A549 treated with DMSO at 1 μM for 4 hours (cell line): Measurements from ENCODE around the gene PDCD1. TPM values are rescaled to one million over a fixed set of nuclear protein-coding genes. Genes with fewer than 3 reads are reported as not detected.

ENCODE experiments used
- total RNA-seq: library from RNA; stranded (reverse); fragments of 200-300 nt; extraction: Qiagen RNA extraction; gene quantifications from 5 replicates; pipeline ENCODE4 v1.2.3, GENCODE V29; 2022; ENCODE audit warnings: low read depth

Gene PDCD1
- not detected in 5 replicates for total RNA-seq

DNA sequence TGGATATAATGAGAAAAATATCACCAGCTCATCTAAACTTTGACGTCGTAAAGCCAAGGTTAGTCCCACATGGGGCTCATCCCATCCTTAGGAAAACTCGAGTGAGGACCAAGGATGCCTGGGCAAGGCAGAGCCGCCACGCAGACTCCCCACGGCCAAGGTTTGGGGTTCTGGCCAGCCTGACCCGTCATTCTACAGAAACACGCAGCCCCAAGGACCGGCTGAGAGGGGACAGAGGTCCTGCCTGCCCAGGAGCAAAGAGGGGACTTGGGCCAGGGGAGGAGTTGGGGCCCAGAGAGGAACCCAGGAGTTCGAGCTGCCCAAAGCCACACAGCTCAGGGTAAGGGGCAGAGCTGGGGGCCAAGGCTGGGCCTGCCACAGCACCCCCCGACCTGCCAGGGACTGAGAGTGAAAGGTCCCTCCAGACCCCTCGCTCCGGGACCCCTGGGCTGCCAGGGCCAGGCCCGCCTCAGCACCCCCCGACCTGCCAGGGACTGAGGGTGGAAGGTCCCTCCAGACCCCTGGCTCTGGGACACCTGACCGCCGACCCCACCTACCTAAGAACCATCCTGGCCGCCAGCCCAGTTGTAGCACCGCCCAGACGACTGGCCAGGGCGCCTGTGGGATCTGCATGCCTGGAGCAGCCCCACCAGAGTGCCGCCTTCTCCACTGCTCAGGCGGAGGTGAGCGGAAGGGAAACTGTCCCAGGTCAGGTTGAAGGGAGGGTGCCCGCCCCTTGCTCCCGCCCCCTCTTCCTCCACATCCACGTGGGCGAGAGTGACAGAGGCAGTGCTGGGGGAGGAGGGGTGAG, at the start of gene PDCD1:
TSS of gene PDCD1 (minus strand) at position 689 of the 811 bp plus-strand sequence. CDS start at position 633, 56 bp downstream.

DNA sequence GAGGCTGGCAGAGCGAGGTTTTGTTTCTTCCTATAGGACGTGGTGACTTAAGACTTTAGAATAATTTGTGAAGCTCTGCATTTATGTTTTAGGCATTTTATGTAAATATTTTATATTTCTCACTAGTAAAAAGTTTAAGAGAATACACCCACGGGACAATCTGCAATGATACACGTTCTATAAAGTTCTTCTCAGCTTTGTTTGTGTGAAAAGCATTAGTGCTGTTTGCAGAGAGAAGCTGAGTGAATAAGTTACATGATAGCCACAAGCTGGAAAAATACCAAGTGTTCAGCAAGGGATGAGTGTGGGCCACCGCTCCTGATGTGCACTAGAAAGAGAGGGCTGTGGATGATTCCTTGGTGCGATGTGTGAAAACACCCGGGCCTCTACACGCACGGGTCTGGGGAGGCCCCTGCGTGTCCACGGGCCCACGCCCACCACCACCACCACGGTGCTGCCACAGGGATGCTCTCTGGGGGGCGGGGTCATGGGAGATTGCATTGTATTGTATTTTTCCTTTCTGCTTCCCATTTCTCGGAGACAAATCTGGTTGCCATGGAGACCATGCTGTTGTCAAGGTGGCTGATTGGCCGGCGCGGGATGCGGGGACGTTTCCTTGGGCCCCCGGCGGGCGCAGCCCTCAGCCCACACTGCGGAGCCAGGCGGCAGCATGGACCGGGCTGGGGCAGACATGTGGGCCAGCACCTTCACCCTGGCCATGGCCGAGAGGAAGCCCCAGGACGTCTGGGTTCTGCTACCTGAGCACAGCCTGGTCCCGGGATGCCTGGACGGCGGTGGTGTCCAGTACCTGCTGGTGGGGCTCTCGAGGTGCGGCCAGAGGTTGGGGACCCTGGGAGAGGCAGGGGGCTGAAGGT, 10.6 kb upstream of the PDCD1 start, which contains the start of gene RTP5:
TSS of gene RTP5 (plus strand) at position 643 of the 875 bp plus-strand sequence. CDS start at position 671, 28 bp downstream.

DNA sequence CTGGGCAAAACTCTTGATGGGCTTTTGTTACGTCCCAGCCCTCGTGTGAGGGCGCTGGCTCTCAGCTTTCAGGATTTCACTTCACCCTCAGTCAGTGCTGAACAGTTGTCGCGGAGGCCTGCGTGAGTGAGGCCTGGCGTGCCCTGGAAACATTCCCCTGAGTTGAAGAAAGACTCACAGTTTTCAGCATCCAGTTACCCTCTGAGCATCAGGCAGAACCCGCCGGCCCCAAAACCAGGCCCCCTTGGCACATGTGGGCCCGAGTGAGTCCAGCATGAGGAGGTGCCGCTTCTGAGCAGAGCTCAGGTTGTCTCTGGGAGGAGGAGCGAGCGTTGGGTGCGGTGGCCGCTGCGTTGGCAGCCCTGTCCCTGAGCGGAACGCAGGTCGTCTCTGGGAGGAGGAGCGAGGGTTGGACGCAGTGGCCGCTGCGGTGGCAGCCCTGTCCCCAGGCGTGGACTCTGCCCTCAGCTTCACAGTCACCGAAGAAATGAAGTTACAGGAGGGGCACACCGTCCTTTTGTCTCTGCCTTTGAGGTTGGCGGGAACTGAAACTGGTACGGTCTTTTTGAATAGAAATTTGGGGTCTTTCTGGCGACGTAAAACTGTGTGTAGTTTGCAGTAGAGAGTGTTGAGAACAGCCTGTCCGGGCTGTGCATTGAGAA, 49.8 kb downstream of the PDCD1 start, which contains the start of gene NEU4:
TSS of gene NEU4 (plus strand) at position 473 of the 662 bp plus-strand sequence. CDS start 5,292 bp downstream, outside the sequence.

Other genes starting within 250 kb of the PDCD1 start
- gene THAP4, start 221.7 kb downstream of the PDCD1 start, total RNA-seq: 66.6 to 90.0 TPM (median 78.8 TPM) in 5 replicates
- gene ATG4B, start 221.2 kb downstream of the PDCD1 start, total RNA-seq: 47.6 to 58.5 TPM (median 52.0 TPM) in 5 replicates
- 124 to 148 TPM (median 137 TPM) in 5 replicates for gene DTYMK, start 172.1 kb downstream of the PDCD1 start, total RNA-seq
- gene ING5, start 156.9 kb downstream of the PDCD1 start, total RNA-seq: 23.4 to 29.2 TPM (median 23.7 TPM) in 5 replicates
- 5.9 to 11.2 TPM (median 9.8 TPM) in 5 replicates for gene D2HGDH, start 124.3 kb downstream of the PDCD1 start, total RNA-seq
- 0.23 to 0.40 TPM (median 0.34 TPM) in 4 of 5 replicates, not detected in the other for gene GAL3ST2, start 82.1 kb downstream of the PDCD1 start, total RNA-seq
- gene NEU4, start 49.7 kb downstream of the PDCD1 start, total RNA-seq: 0.18 to 0.50 TPM (median 0.26 TPM) in 4 of 5 replicates, not detected in the other
- gene RTP5, start 10.8 kb upstream of the PDCD1 start, total RNA-seq: not detected in 5 replicates